ENCODE results near the gene HBA2.
"Not testable (repeated sequence)": the region's sequence is repeated elsewhere in the genome, so short reads cannot be mapped to it uniquely, and the experiment has no call there.

HBA2 gene

GRCh38 chr16:159136-159849, 13.4 kb upstream of the HBA2 start:
- no peak overlapping the region for H3K4me3 ChIP-seq (ENCODE audit: control insufficient read depth, low read depth, low read length)
- no peak for TF ChIP-seq CTCF (IDR thresholded peaks at IDR 0.05; ENCODE audit: control insufficient read depth, insufficient read depth, low read depth, low read length, missing control alignments)
- DNase-seq (ENCODE audit: low read depth), result no peak

- not testable (repeated sequence) for H3K4me3 ChIP-seq (ENCODE audit: control insufficient read depth, low read depth, low read length); DNase-seq (ENCODE audit: low read depth)
These were observed 12.4 kb upstream of the HBA2 start for GRCh38 chr16:160242-160641.

- TF ChIP-seq CTCF (IDR thresholded peaks at IDR 0.05; ENCODE audit: control insufficient read depth, insufficient read depth, low read depth, low read length, missing control alignments), result no peak
- no peak for DNase-seq (ENCODE audit: low read depth)
- H3K4me3 ChIP-seq (ENCODE audit: control insufficient read depth, low read depth, low read length), result no peak overlapping the region
These were observed 11.9 kb upstream of the HBA2 start for GRCh38 chr16:160691-161190.

GRCh38 chr16:162271-162991, 10.2 kb upstream of the HBA2 start:
- no peak for TF ChIP-seq CTCF (IDR thresholded peaks at IDR 0.05; ENCODE audit: control insufficient read depth, insufficient read depth, low read depth, low read length, missing control alignments)
- DNase-seq (ENCODE audit: low read depth), result no peak
- no peak overlapping the region for H3K4me3 ChIP-seq (ENCODE audit: control insufficient read depth, low read depth, low read length)

GRCh38 chr16:163139-163538, 9.5 kb upstream of the HBA2 start:
- not testable (repeated sequence) for DNase-seq (ENCODE audit: low read depth); H3K4me3 ChIP-seq (ENCODE audit: control insufficient read depth, low read depth, low read length)

GRCh38 chr16:163696-164095, 9.0 kb upstream of the HBA2 start:
- not testable (repeated sequence) for DNase-seq (ENCODE audit: low read depth)

GRCh38 chr16:164134-164823, 8.4 kb upstream of the HBA2 start:
- H3K4me3 ChIP-seq (ENCODE audit: control insufficient read depth, low read depth, low read length); DNase-seq (ENCODE audit: low read depth): not testable (repeated sequence)

More at GRCh38 chr16:163696-164095, 9.0 kb upstream of the HBA2 start:
- not testable (repeated sequence) for H3K4me3 ChIP-seq (ENCODE audit: control insufficient read depth, low read depth, low read length)

GRCh38 chr16:164827-165538, 7.7 kb upstream of the HBA2 start:
- DNase-seq (ENCODE audit: low read depth), result no peak
- no peak for TF ChIP-seq CTCF (IDR thresholded peaks at IDR 0.05; ENCODE audit: control insufficient read depth, insufficient read depth, low read depth, low read length, missing control alignments)
- no peak overlapping the region for H3K4me3 ChIP-seq (ENCODE audit: control insufficient read depth, low read depth, low read length)

All from AG09309 (cell line).